AML-193 (cell line): ENCODE data around the gene CRCP.
"Not testable (repeated sequence)": the region's sequence is repeated elsewhere in the genome, so short reads cannot be mapped to it uniquely, and the experiment has no call there.

Experiments used
- DNase-seq, 2 experiments: peaks; one replicate each; lab custom pipeline; 2025; lab: John Stamatoyannopoulos, UW

Gene CRCP

DNA sequence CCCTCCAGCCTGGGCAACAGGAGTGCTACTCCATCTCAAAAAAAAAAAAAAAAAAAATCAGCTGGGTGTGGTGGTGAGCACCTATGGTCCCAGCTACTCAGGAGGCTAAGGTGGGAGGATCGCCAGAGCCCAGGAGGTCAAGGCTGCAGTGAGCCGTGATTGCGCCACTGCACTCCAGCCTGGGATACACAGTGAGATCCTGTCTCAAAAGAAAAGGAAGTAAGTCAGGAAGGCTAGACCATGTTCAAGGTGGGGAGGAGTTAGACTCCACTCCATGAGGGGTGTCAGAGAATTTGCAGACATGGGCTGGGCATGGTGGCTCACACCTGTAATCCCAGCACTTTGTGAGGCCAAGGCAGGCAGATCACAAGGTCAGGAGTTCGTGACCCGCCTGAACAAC is 6.2 kb upstream of the CRCP start:
- not testable (repeated sequence) for DNase-seq

GRCh38 chr7:66110856-66111255 is 3.8 kb upstream of the CRCP start:
- DNase-seq = no peak

GRCh38 chr7:66116680-66117420 is 2.2 kb downstream of the CRCP start:
- not testable (repeated sequence) for DNase-seq

DNA sequence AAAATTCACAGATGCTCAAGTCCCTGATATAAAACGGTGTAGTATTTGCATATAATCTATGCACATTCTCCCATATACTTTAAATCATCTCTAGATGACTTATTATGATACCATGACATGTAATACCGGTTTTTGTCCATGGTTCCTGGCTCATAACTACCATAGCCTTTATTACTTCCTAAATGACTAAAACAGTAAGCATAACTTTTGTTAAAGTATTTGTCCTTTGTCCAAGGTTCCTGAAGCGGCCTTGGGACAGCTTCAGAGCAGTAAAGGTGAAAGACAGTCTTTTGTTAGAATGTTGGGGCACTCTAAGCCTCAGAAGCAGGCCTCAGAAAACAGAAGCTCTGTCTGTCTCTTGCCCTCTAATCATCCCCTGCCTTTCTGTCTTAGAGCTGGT is 4.0 kb downstream of the CRCP start:
- no peak for DNase-seq

- no peak for DNase-seq
Observed at GRCh38 chr7:66119245-66119850, 4.7 kb downstream of the CRCP start.

GRCh38 chr7:66123175-66123528 is 8.5 kb downstream of the CRCP start:
- DNase-seq = no peak

DNA sequence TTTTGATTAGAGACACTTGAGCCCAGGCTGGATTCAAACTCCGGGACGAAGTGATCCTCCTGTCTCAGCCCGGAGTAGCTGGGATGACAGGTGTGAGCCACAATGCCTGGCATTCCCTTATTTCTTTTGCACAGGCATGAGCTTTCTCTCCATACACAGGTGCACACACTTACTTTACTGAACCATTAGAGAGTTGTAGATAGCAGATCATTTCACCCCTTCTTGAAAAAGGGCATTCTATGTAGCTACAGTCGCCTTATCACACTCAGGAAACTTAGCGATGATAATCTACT is 9.9 kb downstream of the CRCP start:
- DNase-seq = not testable (repeated sequence)

DNA sequence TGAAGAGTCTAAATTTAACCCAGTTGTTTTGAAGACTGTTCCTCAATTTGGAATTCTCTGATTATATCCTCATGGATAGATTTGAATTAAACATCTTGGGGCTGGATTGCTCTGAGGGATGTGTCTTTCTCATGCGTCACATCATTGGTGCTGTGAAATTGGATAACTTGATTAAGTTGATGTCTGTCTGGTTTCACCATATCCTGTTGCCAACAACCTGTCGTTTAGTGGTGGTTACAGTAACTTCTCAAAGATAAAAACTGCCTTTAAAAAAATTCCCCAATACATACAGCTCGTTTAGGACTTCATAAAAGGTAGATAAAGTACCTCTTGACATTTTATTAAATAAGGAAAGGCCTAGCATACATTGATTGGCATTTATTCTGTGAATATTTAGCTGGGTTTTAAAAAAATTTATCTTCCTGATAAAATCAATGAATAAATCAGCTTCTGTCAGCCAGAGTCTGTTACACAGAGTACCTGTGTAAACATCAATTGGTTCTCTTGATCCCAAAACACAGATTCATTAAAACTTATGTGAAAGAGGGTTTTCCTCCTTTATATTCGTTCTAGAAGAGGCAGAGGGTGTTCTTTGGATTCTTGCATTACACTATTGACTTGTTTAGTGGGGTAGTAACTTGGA is 10.5 kb downstream of the CRCP start:
- peak; percentile 49 to 65 for DNase-seq

DNA sequence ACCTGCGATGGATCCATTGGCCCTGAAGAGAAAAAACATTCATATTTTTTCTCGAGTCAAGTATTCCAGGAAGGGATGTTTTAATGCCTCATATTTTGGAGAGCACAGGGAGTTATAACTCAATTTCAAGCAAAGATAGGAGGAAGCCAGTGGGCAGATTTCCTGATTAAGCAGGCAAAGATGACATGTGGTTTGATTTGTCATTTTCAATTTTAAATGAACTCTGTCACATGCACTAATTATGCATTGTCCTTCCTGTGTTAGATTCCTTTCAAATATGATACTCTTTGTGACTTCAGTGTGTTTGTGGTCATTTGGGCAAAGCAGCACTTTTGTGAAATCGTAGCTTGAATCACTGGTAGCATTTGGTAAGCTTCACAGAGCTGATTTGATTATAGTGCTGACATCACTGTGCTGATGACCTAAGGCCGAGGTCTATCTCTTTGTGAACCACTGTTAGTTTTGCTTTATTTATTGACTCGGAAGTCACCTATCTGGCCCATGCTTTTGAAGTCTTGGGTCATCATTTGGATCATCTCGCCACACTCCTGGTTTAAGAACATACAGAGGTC is 11.2 kb downstream of the CRCP start:
- DNase-seq = not testable (repeated sequence)

DNA sequence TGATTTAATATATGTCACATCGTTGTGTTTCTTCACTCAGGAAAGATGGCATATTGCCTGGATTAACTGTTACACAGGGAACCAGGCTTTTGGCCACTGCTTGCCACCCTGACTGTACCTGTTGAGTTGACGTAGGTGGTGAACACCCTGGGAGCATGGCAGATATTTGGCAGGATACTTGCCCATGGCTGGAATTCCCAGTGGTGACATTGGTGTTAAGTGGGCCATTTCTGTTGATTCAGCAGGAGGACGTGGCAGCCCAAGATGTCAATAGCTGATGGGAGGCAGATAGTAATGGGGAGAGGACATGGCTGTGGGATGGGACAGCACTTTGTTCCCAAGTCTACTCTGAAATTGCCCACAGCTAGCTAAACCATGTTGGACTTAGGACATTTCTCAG is 12.5 kb downstream of the CRCP start:
- DNase-seq = not testable (repeated sequence)

DNA sequence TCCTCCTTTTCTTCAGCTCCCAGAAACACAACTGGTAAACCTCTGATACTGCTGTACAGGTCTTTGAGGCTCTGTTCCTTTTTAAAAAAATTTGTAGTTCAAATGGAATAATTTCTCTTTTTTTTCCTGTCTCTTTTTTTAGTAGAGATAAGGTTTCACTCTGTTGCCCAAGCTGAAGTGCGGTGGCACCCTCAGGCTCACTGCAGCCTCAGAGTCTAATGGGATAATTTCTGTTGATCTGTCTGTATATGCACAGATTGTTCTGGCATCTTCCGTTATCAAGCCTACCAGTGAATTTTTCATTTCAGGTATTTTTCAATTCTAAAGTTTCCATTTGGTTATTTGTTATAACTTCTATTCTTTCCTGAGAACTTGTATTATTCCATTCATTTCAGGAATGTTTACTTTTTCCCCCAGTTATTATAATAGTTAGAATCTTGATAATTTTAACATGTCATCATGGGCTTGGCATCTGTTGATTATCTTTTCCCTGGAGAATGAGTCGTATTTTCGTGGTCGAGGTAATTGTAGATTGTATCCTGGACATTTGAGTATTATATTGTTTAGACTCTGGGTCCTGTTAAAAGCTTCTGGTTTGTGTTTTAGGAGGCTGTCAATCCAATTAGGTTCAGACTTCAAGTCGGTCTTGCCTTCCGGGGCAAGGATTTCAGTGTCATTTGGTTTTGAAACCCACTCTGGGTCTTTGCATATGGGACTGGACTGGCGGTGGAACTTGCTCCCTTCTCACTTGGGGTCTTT is 24.5 kb downstream of the CRCP start:
- no peak for DNase-seq

DNA sequence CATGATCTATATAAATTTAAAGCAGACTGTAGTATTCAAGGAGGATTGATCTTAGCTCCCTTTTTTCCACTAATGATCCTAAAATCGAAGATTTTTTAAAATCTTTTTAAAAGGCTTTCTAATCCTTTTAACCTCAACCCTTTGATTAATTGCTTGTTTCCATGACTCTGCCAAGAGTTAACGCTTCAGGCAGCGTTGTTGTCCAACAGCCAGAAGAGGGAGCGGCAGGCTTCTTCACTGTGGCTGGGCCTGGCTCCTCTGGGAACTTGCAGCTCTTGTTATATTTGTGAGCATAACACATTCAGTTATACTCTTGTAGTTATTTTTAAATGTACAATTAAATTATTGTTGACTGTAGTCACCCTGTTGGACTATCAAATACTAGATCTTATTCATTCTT is 26.3 kb downstream of the CRCP start:
- DNase-seq = peak in 1 of 2 experiments; percentile 33

DNA sequence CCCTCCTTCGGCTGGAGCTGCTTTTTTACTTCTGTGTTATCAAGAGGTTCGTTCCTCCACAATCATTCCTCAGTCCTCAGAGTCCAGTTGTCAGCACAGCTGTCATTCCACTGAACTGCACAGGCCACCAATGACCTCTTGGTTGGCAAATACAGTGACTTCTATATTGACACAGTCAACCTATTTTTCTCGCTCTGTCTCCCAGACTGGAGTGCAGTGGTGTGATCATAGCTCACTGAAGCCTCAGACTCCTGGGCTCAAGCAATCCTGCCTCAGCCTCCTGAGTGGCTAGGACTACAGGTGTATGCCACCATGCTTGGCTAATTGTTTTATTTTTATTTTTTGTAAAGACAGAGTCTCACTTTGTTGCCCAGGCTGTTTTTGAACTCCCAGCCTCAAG is 27.7 kb downstream of the CRCP start:
- DNase-seq = no peak

DNA sequence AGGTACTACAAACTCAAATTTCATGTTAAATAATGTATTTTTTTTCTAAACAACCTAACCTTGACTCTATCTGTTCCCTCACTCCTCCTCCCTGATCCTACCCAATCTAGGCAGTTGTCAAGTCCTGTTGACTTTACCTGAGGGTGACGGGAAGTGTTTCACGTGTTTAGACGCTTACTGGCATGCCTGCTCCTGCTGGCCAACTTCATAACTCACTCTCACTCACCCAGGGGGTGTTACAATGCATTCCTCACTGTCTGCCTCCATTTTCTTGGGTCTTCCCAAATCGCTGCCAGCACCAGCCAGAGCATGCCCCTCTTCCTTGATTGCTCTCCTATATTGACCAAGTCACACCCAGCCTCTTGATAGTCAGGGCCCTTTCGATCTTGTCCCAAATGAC is 28.3 kb downstream of the CRCP start:
- DNase-seq = no peak

DNA sequence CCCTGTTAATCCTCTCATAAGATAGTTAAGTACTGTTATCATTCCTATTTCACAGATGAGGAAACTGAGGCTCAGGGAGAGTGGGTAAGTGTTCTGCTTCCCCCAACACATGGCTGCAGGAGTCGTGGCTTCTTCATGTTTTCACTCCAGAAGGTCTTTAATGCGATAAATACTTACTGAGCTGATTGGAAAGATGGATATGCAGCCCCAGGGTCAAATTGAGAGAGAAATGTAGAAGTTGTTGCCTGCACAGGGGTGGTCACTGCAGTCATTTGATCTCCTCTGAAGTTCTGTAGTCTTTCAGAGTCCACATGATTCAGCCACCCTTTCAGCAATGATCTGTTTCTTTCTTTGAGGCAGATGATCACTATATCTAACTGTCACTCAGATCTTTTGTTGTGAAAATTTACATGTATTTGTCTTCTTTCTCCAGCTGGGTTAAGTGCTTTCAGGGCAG is 29.3 kb downstream of the CRCP start:
- no peak for DNase-seq

DNA sequence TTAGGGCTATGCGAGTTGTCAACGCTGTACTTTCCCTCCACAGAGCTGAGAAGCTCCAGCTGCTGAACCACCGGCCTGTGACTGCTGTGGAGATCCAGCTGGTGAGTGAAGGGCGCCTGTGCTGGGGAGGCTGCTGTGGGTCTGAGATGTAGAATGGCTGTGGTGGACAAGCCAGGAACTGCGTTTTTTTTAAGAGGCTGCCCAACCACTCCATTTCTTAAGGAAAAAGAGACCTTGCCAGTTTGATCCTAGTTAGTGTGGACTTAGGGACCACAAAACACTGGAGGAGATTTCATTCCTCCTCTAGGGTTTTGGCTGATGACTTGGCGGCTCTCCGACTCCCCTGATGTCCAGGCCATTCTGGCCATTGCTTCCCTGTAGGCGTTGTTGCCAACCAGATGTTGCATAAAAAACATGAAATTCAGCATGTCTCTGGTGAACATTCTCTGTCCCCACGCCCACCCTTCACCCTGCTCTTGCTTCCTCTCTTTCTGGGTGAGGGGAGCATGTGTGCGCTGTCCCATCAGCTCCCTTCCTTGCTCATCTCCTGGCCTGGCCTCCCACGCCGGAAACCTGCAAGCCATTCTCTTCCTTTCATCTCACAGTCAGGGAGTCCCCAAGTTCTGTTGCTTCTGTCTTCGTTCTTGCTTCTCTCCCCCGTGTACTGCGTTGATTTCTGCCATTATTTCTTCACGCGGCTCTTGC is 30.9 kb downstream of the CRCP start:
- no peak for DNase-seq

DNA sequence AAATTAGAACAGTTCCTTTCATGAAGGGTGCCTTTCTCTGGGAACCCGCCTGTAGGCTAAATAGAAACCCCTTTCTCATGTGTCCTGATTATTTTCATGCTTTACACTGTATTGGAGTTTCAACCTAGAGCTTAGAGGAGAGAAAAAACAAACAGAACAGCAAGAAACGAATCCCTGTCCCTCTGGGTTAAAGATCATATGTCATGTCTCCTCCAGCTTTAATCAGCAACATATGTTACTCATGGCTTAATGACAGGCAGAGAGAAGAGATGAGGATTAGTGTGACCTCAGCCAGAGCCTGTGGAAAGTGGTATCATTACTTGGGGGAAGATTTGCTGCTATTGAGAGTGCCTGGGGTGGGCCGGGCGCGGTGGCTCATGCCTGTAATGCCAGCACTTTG is 32.1 kb downstream of the CRCP start:
- DNase-seq = no peak

GRCh38 chr7:66147657-66148056 is 33.0 kb downstream of the CRCP start:
- not testable (repeated sequence) for DNase-seq

DNA sequence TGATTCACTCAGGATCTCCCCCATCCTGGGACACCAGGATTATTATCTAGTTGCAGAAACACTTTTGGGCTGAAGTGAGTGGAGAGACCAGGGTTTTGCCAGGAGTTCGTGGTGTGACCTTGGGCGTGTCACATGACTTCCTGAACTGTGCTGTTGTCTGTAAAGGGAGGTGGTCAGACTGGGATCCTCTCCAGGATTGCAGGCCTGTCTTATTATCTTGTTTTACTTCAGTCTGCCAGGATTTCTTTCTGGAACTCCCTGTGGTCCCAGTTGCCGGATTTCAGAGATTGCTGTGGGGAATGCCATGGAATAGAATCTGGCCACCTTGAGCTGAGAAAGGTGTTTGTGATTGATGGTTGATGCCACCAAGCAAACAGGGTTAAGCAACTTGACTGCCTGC is 35.8 kb downstream of the CRCP start:
- no peak for DNase-seq

GRCh38 chr7:66152371-66153191 is 37.9 kb downstream of the CRCP start:
- no peak for DNase-seq

GRCh38 chr7:66153691-66154090 is 39.0 kb downstream of the CRCP start:
- no peak for DNase-seq
